ENCODE data around the gene PYDC2.

Gene PYDC2

GRCh38 chr3:191461113-191461595 is at the start of gene PYDC2:
Gene PYDC2, plus strand, starts transcription at chr3:191461163. Its CDS starts 0 bp downstream, at chr3:191461163.
- DNase-seq = no peak
- intact Hi-C loops (cut with DNase I) = no loop called here

GRCh38 chr3:191412759-191413158 is 48.2 kb upstream of the PYDC2 start:
- intact Hi-C loops (cut with DNase I) = no loop called here
- peak in 3 of 10 donors; percentile 9 to 67 (median 11) for DNase-seq

- intact Hi-C loops (cut with DNase I) = no loop called here
- no peak for DNase-seq
Observed at GRCh38 chr3:191414286-191414685, 46.7 kb upstream of the PYDC2 start.

- no peak for DNase-seq
- intact Hi-C loops (cut with DNase I) = no loop called here
Observed at GRCh38 chr3:191414732-191415131, 46.2 kb upstream of the PYDC2 start.

DNA sequence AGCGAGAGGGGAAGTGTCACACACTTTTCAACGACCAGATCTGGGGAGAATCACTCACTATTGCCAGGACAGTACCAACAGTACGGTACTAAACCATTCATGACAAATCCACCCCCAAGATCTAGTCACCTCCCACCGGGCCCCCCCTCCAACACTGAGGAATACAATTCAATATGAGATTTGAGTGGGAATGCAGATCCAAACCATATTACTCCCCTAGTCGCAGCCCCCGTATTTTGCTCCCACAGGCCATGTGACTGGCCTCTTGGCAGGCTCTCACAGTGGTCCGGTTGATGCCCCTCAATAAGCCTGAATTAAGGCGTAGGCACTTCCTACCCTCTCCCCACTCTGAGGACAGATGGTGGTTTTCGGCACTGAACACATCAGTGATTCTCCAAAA is 45.4 kb upstream of the PYDC2 start:
- DNase-seq = peak in 2 of 10 donors; percentile 59 to 63
- intact Hi-C loops (cut with DNase I) = no loop called here

- intact Hi-C loops (cut with DNase I) = loop anchor here (2.0 kb wide), 1 partner anchor 1027 kb away; no protein-coding TSS in a partner anchor
- no peak for DNase-seq
Observed at GRCh38 chr3:191417457-191417729, 43.6 kb upstream of the PYDC2 start.

- intact Hi-C loops (cut with DNase I) = no loop called here
Observed at GRCh38 chr3:191420771-191421170, 40.2 kb upstream of the PYDC2 start.

DNA sequence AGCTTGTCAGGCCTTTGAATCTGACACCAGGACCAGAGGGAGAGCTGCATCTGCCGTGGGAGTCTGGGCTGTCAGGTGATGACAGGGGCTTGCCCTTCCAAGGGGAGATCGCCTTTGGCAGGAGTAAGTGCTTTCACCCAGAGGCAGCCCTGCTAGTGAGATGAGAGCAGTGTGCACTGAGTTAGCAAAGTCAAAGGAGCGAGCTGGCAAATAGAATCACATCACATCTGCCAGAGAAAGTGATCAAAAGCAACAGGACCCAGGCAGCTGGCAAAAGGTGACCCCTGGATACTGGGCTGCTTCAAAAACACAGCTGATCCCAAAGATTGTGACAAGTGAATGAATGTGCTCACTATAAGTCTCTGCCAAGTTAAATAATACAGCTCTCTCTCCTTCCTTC is 36.1 kb upstream of the PYDC2 start:
- intact Hi-C loops (cut with DNase I) = no loop called here

More at GRCh38 chr3:191420771-191421170, 40.2 kb upstream of the PYDC2 start:
- no peak for DNase-seq

DNA sequence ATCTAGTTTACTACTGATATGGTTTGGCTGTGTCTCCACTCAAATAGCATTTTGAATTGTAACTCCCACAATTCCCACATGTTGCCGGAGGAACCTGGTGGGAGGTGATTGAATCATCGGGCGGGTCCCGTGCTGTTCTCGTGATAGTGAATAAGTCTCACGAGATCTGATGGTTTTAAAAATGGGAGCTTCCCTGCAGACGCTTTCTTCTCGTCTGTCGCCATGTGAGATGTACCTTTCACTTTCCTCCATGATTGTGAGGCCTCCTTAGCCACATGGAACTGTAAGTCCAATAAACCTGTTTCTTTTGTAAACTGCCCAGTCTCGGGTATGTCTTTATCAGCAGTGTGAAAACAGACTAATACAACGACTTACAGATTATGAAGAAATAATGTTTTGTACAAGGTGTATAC is 35.6 kb upstream of the PYDC2 start:
- peak in 3 of 10 donors; percentile 21 to 87 (median 70) for DNase-seq
- intact Hi-C loops (cut with DNase I) = no loop called here

More for the DNA sequence above, 36.1 kb upstream of the PYDC2 start:
- no peak for DNase-seq

- intact Hi-C loops (cut with DNase I) = no loop called here
Observed at GRCh38 chr3:191426311-191426710, 34.7 kb upstream of the PYDC2 start.

DNA sequence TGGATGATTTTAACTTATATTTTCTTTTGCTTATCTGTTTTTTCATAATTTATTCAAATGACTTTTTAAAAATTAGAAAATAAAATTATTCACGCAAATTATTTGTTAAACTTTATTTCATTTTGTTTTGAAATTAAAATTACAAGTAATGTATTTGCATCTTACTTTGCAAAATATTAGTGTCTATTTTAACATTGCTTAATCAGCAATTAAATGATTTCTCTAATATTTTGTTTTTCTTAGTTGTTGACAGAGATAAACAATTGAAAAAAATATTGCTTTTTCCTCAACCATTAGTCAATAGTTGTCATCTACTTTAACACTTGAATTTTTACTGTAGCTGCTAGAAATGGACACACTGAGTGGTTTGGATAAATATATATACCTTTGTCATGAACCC is 32.8 kb upstream of the PYDC2 start:
- intact Hi-C loops (cut with DNase I) = no loop called here
- DNase-seq = no peak

More at GRCh38 chr3:191426311-191426710, 34.7 kb upstream of the PYDC2 start:
- DNase-seq = no peak

- no peak for DNase-seq
- intact Hi-C loops (cut with DNase I) = no loop called here
Observed at GRCh38 chr3:191430103-191430502, 30.9 kb upstream of the PYDC2 start.

DNA sequence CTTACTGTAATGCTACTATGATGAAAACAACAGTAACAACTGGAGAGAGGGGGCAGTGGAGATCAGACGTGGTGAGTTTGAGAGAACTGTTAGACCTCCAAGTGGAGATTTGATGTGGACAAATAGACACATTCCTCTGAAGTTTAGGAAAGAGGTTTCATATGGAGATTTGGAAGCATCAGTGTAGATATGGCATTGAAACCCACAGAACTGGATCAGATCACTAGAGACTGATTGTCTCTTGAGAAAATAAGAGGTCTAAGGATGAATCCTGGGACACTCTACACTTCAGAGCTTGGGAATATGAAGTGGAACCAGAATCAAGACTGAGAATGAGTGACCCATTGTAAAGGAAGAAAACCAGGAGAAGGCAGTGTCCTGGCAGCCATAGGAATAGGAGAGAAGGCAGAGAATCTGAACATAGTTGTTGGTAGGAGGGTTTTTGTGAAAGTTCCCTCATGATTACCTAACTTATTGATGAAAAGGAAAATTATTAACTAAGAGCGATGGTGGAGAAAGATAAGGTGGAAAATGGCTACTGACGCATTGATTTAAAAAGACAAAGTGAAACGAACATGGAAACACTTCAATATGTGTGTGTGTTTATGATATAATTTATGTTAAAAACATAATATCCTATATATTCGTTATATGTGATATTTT is 29.7 kb upstream of the PYDC2 start:
- intact Hi-C loops (cut with DNase I) = no loop called here
- DNase-seq = no peak

- DNase-seq = no peak
- intact Hi-C loops (cut with DNase I) = no loop called here
Observed at GRCh38 chr3:191432162-191432561, 28.8 kb upstream of the PYDC2 start.

- intact Hi-C loops (cut with DNase I) = no loop called here
- no peak for DNase-seq
Observed at GRCh38 chr3:191434024-191434423, 26.9 kb upstream of the PYDC2 start.

- DNase-seq = no peak
- intact Hi-C loops (cut with DNase I) = no loop called here
Observed at GRCh38 chr3:191435981-191436380, 25.0 kb upstream of the PYDC2 start.

GRCh38 chr3:191438150-191438814 is 22.7 kb upstream of the PYDC2 start:
- DNase-seq = no peak
- intact Hi-C loops (cut with DNase I) = no loop called here

- DNase-seq = no peak
Observed at GRCh38 chr3:191440532-191440931, 20.4 kb upstream of the PYDC2 start.

DNA sequence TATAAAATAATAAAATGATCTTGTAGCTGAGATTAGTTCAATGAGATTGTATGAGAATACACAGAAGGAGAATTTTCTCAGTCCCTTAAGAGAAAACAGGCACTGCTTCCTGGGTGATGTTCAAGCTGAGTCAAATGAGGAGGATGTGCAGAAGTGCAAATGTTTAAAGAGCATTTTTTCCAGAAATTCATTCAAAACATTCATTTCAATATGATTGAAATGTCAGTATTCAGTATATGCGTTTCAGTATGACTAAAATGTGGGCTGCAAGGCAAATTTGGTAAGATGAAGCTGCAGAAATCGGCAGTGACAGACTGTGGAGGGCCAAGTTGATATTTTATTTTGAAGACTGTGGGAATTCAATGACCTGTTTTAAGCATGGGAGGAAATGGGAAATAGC is 19.3 kb upstream of the PYDC2 start:
- DNase-seq = no peak
- intact Hi-C loops (cut with DNase I) = loop anchor here (10.0 kb wide), 1 partner anchor 183 kb away; no protein-coding TSS in a partner anchor

More at GRCh38 chr3:191440532-191440931, 20.4 kb upstream of the PYDC2 start:
- intact Hi-C loops (cut with DNase I) = loop anchor here (10.0 kb wide), 1 partner anchor 184 kb away; no protein-coding TSS in a partner anchor

DNA sequence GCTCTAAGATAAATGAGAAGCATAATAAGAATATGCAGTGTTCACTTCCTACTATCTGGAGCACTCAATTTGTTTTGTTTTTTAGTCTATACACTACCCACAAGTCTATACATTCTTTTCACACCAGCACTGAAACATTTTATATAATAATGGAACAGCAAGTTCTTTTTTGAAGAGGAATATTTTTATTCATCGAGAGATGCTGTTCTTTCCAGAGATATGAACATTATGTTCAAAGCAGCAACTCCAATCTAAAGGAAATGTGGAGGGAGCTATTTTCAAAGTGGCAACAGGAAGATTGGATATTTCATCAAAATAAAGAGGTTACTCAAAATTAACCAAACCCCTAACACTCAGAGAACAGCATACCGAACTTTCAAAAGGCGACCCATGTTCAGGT is 16.4 kb upstream of the PYDC2 start:
- DNase-seq = no peak

DNA sequence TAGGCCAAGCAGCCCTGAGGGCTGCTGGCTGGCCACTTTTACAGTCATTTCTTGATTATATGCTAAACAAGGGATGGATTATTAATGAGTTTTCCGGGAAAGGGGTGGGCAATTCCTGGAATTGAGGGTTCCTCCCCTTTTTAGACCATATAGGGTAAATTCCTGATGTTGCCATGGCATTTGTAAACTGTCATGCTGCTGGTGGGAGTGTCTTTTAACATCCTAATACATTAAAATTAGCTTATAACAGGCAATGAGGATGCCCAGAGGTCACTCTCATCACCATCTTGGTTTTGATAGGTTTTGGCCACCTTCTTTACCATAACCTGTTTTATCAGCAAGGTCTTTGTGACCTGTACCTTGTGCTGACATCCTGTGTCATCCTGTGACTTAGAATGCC is 11.7 kb upstream of the PYDC2 start:
- intact Hi-C loops (cut with DNase I) = loop anchor here (10.0 kb wide), 1 partner anchor 176 kb away; no protein-coding TSS in a partner anchor
- DNase-seq = no peak

More for the DNA sequence above, 16.4 kb upstream of the PYDC2 start:
- intact Hi-C loops (cut with DNase I) = loop anchor here (10.0 kb wide), 1 partner anchor 180 kb away; no protein-coding TSS in a partner anchor

All from posterior cingulate gyrus (tissue), 11 donors.